ENCODE results near the gene FOXK2.

GRCh38 chr17:82574041-82574440, 54.5 kb downstream of the FOXK2 start:
- TF ChIP-seq EZH2 (IDR thresholded peaks at IDR 0.05; ENCODE audit: insufficient read depth, poor library complexity, severe bottlenecking), result no peak
- no peak for TF ChIP-seq EZH2phosphoT487 (IDR thresholded peaks at IDR 0.05; ENCODE audit: insufficient read depth, low read depth)

All from GM23248 (cell line).